ENCODE results near the gene TASP1. TPM values are rescaled to one million over a fixed set of nuclear protein-coding genes. Genes with fewer than 3 reads are reported as not detected.
A peak's percentile ranks its signal among the peaks of the same experiment; 100 is the strongest.

TASP1 gene
- total and polyA plus RNA-seq, 7 experiments from 2014 or later, result 10.6 to 19.3 (median 13.3) TPM

- Mint-ChIP-seq H3K9me3 (peaks cover 0 to 3% (median 0%) of the 10 kb centered on the region in 11 donors), H3K36me3 (peaks cover 0 to 4% (median 0%) of the 10 kb centered on the region in 5 donors), H3K27me3 (peaks cover 6 to 36% (median 16%) of the 10 kb centered on the region in 5 donors), H3K4me3 (no peak overlapping the region), H3K27ac (no peak overlapping the region), H3K4me1 (no peaks in the 10 kb centered on the region)
- Histone ChIP-seq H3K4me3 (ENCODE audit: low read length) (no peak overlapping the region), H3K27me3 (ENCODE audit: control insufficient read depth in 2 of 2, insufficient read depth in 2 of 2, low read length in 2 of 2) (no peaks in the 10 kb centered on the region), H3K9me3 (ENCODE audit: control insufficient read depth in 2 of 3, low read length in 3 of 3) (no peaks in the 10 kb centered on the region), H3K27ac (ENCODE audit: low read depth, low read length) (no peak overlapping the region), H3K36me3 (ENCODE audit: control insufficient read depth in 2 of 3, insufficient read depth in 3 of 3, low read length in 3 of 3) (no peaks in the 10 kb centered on the region), H3K4me1 (ENCODE audit: control insufficient read depth in 2 of 2, insufficient read depth in 2 of 2, low read length in 2 of 2) (no peaks in the 10 kb centered on the region)
- ChIA-PET POLR2A (no interaction called here), CTCF (no interaction called here)
- intact Hi-C loops (cut with micrococcal nuclease), result no loop called here
- ATAC-seq, result no peak
- DNase-seq, result no peak
Observed at GRCh38 chr20:13650474-13650873, 11.7 kb upstream of the TASP1 start.

DNA sequence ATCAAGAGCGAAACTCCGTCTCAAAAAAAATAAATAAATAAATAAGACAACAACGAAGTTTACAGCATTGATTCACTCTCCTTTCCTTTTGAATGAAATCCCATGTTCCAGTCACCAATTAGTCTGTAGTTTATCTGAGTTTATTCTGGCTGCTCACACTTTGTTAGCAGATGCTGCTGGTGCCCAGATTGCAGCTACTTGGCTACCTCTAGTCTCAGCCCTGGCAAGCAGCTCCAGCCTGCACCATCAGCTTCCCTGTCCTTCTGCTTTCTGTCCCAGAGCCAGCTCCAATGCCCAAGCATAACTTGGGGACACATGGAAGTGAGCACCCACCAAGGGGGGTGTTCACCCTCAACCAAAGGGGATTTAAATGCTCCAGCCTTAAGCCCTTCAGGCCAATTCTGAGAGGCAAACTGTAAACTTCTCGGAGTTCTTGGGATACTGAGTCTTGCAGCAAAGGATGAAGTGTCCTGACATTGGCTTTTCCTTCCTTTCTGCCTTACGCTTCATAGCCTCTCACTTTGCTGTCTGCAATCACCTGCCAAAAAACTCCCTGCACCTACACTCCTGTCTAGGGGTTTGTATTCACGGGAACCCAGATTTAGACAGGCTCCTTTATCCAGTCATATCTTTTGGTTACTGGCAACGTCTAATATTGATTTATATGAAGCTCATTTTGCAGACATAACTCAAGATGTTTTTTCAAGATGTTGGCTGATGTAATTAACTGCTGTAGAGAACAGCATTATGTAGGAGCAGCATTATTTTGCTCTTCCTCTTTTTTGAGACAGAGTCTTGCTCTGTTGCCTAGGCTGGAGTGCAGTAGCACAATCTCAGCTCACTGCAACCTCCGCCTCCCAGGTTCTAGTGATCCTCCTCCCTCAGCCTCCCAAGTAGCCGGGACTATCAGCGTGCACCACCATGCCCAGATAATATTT, 9.8 kb upstream of the TASP1 start:
- intact Hi-C loops (cut with micrococcal nuclease), result no loop called here
- H3K9me3 Mint-ChIP-seq, result peaks cover 0 to 3% (median 0%) of the 10 kb centered on the region in 11 donors
- POLR2A ChIA-PET, result no interaction called here

DNA sequence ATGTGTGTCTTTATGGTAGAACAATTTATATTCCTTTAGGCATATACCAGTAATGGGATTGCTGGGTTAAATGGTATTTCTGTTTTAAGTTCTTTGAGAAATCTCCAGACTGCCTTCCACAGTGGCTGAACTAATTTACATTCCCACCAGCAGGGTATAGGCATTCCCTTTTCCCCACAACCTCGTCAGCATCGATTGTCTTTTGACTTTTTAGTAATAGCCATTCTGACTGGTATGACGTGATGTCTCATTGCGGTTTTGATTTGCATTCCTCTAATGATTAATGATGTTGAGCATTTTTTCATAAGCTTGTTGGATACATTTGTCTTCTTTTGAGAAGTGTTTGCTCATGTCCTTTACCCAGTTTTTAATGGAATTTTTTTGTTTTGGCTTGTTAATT, 5.3 kb upstream of the TASP1 start:
- H3K27ac ChIP-seq (ENCODE audit: low read depth, low read length), result no peak overlapping the region
- DNase-seq, result no peak
- H3K4me1 ChIP-seq (ENCODE audit: control insufficient read depth in 2 of 2, insufficient read depth in 2 of 2, low read length in 2 of 2), result no peaks in the 10 kb centered on the region
- POLR2A ChIA-PET, result no interaction called here
- no peaks in the 10 kb centered on the region for H3K36me3 ChIP-seq (ENCODE audit: control insufficient read depth in 2 of 3, insufficient read depth in 3 of 3, low read length in 3 of 3)
- H3K27me3 ChIP-seq (ENCODE audit: control insufficient read depth in 2 of 2, insufficient read depth in 2 of 2, low read length in 2 of 2), result no peaks in the 10 kb centered on the region
- CTCF ChIA-PET, result no interaction called here
- H3K4me3 ChIP-seq (ENCODE audit: low read length), result no peak overlapping the region
- Mint-ChIP-seq H3K4me3 (no peak overlapping the region), H3K27ac (no peak overlapping the region), H3K4me1 (peaks cover 0 to 4% (median 3%) of the 10 kb centered on the region in 7 donors), H3K36me3 (peaks cover 0 to 4% (median 0%) of the 10 kb centered on the region in 5 donors), H3K9me3 (peaks cover 0 to 2% (median 0%) of the 10 kb centered on the region in 11 donors), H3K27me3 (peaks cover 17 to 35% (median 29%) of the 10 kb centered on the region in 5 donors)
- no peaks in the 10 kb centered on the region for H3K9me3 ChIP-seq (ENCODE audit: control insufficient read depth in 2 of 3, low read length in 3 of 3)
- intact Hi-C loops (cut with micrococcal nuclease), result no loop called here
- ATAC-seq, result no peak

More for the DNA sequence above, 9.8 kb upstream of the TASP1 start:
- no peak for DNase-seq
- Histone ChIP-seq H3K4me1 (ENCODE audit: control insufficient read depth in 2 of 2, insufficient read depth in 2 of 2, low read length in 2 of 2) (no peaks in the 10 kb centered on the region), H3K36me3 (ENCODE audit: control insufficient read depth in 2 of 3, insufficient read depth in 3 of 3, low read length in 3 of 3) (no peaks in the 10 kb centered on the region), H3K9me3 (ENCODE audit: control insufficient read depth in 2 of 3, low read length in 3 of 3) (no peaks in the 10 kb centered on the region), H3K27ac (ENCODE audit: low read depth, low read length) (no peak overlapping the region), H3K27me3 (ENCODE audit: control insufficient read depth in 2 of 2, insufficient read depth in 2 of 2, low read length in 2 of 2) (no peaks in the 10 kb centered on the region), H3K4me3 (ENCODE audit: low read length) (no peak overlapping the region)
- no peak overlapping the region for H3K4me3 Mint-ChIP-seq
- H3K27me3 Mint-ChIP-seq, result peaks cover 16 to 43% (median 27%) of the 10 kb centered on the region in 5 donors
- H3K27ac Mint-ChIP-seq, result no peak overlapping the region
- peaks cover 0 to 4% (median 0%) of the 10 kb centered on the region in 5 donors for H3K36me3 Mint-ChIP-seq
- no peaks in the 10 kb centered on the region for H3K4me1 Mint-ChIP-seq
- ATAC-seq, result no peak
- CTCF ChIA-PET, result no interaction called here

- peaks cover 2 to 32% (median 27%) of the 10 kb centered on the region in 7 donors for H3K4me1 Mint-ChIP-seq
- no peaks in the 10 kb centered on the region for H3K27me3 ChIP-seq (ENCODE audit: control insufficient read depth in 2 of 2, insufficient read depth in 2 of 2, low read length in 2 of 2)
- H3K4me3 ChIP-seq (ENCODE audit: low read length), result peak overlapping the region; percentile 71
- ChIA-PET CTCF (no interaction called here), POLR2A (interaction anchor here (0.6 kb wide), 2 partner anchors 16 to 145 kb away, joined by 3 read pairs; partner anchors contain the start of genes ESF1 and NDUFAF5)
- ATAC-seq (no peak), DNase-seq (no peak)
- intact Hi-C loops (cut with micrococcal nuclease), result loop anchor here in 1 of 2 donors (1.0 to 5.0 kb wide), 3 partner anchors 145 to 1747 kb away; partner anchors contain the start of genes ESF1 and ISM1
- H3K9me3 ChIP-seq (ENCODE audit: control insufficient read depth in 2 of 3, low read length in 3 of 3), result no peaks in the 10 kb centered on the region
- no peaks in the 10 kb centered on the region for H3K36me3 ChIP-seq (ENCODE audit: control insufficient read depth in 2 of 3, insufficient read depth in 3 of 3, low read length in 3 of 3)
- H3K36me3 Mint-ChIP-seq, result peaks cover 0 to 12% (median 5%) of the 10 kb centered on the region in 5 donors
- H3K9me3 Mint-ChIP-seq, result peaks cover 0 to under 1% (median 0%) of the 10 kb centered on the region in 11 donors
- H3K27ac Mint-ChIP-seq, result peak overlapping the region; percentile 37 to 95 (median 83)
- H3K27me3 Mint-ChIP-seq, result peaks cover 0 to 12% (median 6%) of the 10 kb centered on the region in 5 donors
- H3K4me3 Mint-ChIP-seq, result peak overlapping the region; percentile 85 to 94 (median 90)
- peaks cover 0 to 7% of the 10 kb centered on the region in 2 donors for H3K4me1 ChIP-seq (ENCODE audit: control insufficient read depth in 2 of 2, insufficient read depth in 2 of 2, low read length in 2 of 2)
- H3K27ac ChIP-seq (ENCODE audit: low read depth, low read length), result peak overlapping the region; percentile 27
Observed at GRCh38 chr20:13639150-13639497, 392 bp upstream of the TASP1 start.

DNA sequence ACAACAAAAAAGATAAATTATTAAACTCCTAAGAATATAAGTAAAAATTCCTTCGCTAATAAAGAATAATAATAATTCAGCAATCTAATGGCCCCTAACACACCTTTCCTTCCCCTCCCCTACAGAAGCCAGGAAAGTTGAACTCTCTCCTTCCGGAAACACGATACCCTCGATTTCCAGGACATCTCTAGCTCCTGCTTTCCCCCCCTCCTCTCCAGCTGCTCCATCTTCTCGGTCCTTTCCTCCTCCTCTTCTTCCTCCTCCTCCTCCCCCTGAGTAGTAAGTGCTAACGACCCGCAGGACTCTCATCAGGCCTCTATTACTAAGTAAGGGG, 603 bp downstream of the TASP1 start:
- Histone ChIP-seq H3K27ac (ENCODE audit: low read depth, low read length) (peak overlapping the region; percentile 76), H3K4me3 (ENCODE audit: low read length) (peak overlapping the region; percentile 71), H3K4me1 (ENCODE audit: control insufficient read depth in 2 of 2, insufficient read depth in 2 of 2, low read length in 2 of 2) (peaks cover 0 to 7% of the 10 kb centered on the region in 2 donors), H3K9me3 (ENCODE audit: control insufficient read depth in 2 of 3, low read length in 3 of 3) (no peaks in the 10 kb centered on the region), H3K27me3 (ENCODE audit: control insufficient read depth in 2 of 2, insufficient read depth in 2 of 2, low read length in 2 of 2) (no peaks in the 10 kb centered on the region), H3K36me3 (ENCODE audit: control insufficient read depth in 2 of 3, insufficient read depth in 3 of 3, low read length in 3 of 3) (no peaks in the 10 kb centered on the region)
- peak overlapping the region in 8 of 9 donors; percentile 37 to 95 (median 84) for H3K27ac Mint-ChIP-seq
- no peak for ATAC-seq
- H3K4me3 Mint-ChIP-seq, result peak overlapping the region; percentile 85 to 94 (median 90)
- ChIA-PET CTCF (no interaction called here), POLR2A (no interaction called here)
- intact Hi-C loops (cut with micrococcal nuclease), result loop anchor here (1.0 to 5.0 kb wide), 3 partner anchors 146 to 1746 kb away; partner anchors contain the start of genes ESF1 (in 1 of the 2) and ISM1 (in 1 of the 2)
- peaks cover 0 to 2% (median 0%) of the 10 kb centered on the region in 11 donors for H3K9me3 Mint-ChIP-seq
- peaks cover 8 to 36% (median 27%) of the 10 kb centered on the region in 7 donors for H3K4me1 Mint-ChIP-seq
- peaks cover 0 to 9% (median 2%) of the 10 kb centered on the region in 5 donors for H3K27me3 Mint-ChIP-seq
- peaks cover 0 to 14% (median 5%) of the 10 kb centered on the region in 5 donors for H3K36me3 Mint-ChIP-seq
- no peak for DNase-seq

DNA sequence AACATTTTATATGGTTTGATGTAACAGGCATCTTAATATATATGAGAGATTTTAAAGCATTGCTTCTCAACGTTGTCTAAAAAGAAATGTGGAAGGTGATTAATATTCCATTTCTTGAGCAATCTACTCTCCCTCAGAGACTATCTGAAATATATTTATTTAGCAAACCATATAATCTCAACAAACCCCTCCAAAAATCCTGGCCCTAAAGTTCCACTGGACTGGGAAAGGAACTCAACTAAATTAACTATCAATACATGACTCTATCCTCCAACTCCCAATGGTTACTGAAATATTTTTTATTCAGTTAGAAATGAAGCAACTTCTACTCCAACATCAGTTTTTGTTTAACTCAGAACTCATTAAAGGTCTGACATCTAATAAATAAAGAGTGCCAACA, 6.3 kb downstream of the TASP1 start:
- no peaks in the 10 kb centered on the region for H3K9me3 ChIP-seq (ENCODE audit: control insufficient read depth in 2 of 3, low read length in 3 of 3)
- H3K4me1 ChIP-seq (ENCODE audit: control insufficient read depth in 2 of 2, insufficient read depth in 2 of 2, low read length in 2 of 2), result no peaks in the 10 kb centered on the region
- H3K27me3 ChIP-seq (ENCODE audit: control insufficient read depth in 2 of 2, insufficient read depth in 2 of 2, low read length in 2 of 2), result no peaks in the 10 kb centered on the region
- peaks cover 0 to 8% (median 4%) of the 10 kb centered on the region in 3 experiments for H3K36me3 ChIP-seq (ENCODE audit: control insufficient read depth in 2 of 3, insufficient read depth in 3 of 3, low read length in 3 of 3)
- peaks cover 9 to 34% (median 19%) of the 10 kb centered on the region in 5 donors for H3K36me3 Mint-ChIP-seq
- no peak overlapping the region for H3K4me3 Mint-ChIP-seq
- POLR2A ChIA-PET, result no interaction called here
- no peak overlapping the region for H3K4me3 ChIP-seq (ENCODE audit: low read length)
- DNase-seq (no peak), ATAC-seq (no peak)
- no peaks in the 10 kb centered on the region for H3K27me3 Mint-ChIP-seq
- intact Hi-C loops (cut with micrococcal nuclease), result no loop called here
- H3K27ac Mint-ChIP-seq, result no peak overlapping the region
- H3K27ac ChIP-seq (ENCODE audit: low read depth, low read length), result no peak overlapping the region
- CTCF ChIA-PET, result no interaction called here
- H3K9me3 Mint-ChIP-seq, result peaks cover 0 to 3% (median 0%) of the 10 kb centered on the region in 11 donors
- peaks cover 7 to 22% (median 15%) of the 10 kb centered on the region in 7 donors for H3K4me1 Mint-ChIP-seq
